ENCODE data around the gene UBE2Q2.
A peak's percentile ranks its signal among the peaks of the same experiment; 100 is the strongest.

The UBE2Q2 gene

DNA sequence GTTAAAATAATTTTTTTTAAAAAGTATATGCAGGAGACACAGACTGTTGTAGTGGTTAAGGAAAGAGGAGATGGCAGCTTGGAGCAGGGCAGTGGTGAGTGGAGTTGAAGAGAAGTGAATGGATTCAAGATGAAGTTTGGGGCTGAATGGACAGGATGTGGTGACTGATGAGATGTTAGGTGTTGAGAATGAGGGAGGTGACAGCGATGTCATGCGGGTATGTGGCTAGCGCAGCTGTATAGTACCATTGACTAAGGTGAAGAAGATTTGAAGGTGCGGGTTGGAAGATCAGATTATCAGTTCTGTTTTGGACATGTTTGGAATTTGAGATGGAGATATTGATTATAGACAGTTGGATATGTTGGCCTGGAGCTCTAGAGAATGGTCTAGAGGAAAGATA is 80.5 kb downstream of the UBE2Q2 start:
- DNase-seq (ENCODE audit: low read depth): no peak

DNA sequence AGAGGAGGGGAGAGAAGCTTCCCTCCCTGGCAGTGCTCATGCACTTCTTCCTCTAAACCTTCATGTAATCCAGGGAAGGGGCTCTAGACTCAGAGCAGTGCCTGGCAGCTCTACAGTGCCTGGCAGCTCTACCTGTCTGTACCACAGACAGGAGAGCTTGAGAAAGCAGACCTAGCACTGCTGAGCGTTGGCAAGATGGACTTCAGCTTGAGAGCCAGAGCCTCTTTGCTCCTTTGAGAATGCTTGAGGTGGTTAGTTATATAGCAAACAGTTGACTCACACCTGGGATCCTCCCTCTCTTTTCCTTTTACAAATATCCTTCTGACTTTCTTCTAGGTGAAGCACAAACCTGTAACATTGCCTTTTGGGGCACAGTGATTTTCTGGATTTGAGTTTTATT is 81.3 kb downstream of the UBE2Q2 start:
- no peak for DNase-seq (ENCODE audit: low read depth)

DNA sequence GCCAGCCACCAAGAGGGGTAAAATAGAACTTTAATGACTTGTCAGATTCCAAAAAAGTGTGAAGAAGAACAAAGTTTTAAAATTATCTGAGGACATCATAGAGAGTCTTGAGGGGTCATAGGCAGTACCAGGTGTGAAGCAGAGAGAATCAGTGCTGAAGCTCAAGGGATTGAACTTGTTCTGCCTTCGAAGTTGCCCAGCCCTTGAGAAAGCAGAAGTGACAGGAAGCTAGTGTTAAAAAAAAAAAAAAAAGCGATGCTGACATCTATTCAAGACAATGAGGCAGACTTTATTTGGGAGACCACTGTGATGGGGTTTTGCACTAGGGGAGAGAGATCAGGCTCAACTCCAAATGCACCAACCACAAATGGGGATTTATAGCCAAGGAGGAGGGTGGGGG is 82.2 kb downstream of the UBE2Q2 start:
- DNase-seq (ENCODE audit: low read depth): no peak

DNA sequence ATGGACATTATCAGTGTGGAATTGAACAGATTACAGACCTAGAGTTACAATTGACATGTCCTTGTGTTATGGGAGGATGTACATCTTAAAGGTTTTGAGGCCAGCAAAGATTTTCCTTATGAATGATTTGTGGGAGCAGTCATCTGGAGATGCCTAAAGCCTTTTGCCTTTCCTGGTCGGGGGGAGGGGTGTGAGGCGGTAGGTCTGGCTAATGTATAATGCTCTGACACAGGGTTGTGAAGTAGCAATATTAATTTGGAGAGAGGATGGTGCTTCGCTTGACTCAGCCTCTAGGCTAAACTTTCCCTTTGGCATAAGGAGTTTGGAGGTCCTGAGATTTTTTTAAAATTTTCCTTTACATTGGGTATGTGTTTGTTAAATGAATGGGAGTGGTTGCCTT is 83.7 kb downstream of the UBE2Q2 start:
- no peak for DNase-seq (ENCODE audit: low read depth)

DNA sequence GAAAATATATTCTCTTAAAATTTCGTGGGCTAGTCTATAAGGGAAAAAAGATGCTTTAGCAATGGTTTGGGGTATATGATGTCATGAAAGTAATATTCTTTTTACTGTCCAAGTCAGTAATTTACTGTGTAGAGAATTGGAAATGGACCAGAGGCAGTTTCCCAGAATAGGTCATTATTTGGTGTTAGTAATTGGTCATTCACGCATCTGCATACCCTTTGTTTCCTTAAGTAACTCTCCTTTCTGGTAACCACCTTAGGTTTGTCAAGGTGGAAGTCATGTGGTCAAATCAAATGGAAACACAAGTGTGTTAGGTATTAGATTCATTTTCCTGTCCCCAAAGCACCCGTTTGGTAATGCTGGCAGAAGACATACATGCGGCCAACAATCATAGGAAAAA is 84.4 kb downstream of the UBE2Q2 start:
- DNase-seq (ENCODE audit: low read depth): no peak

DNA sequence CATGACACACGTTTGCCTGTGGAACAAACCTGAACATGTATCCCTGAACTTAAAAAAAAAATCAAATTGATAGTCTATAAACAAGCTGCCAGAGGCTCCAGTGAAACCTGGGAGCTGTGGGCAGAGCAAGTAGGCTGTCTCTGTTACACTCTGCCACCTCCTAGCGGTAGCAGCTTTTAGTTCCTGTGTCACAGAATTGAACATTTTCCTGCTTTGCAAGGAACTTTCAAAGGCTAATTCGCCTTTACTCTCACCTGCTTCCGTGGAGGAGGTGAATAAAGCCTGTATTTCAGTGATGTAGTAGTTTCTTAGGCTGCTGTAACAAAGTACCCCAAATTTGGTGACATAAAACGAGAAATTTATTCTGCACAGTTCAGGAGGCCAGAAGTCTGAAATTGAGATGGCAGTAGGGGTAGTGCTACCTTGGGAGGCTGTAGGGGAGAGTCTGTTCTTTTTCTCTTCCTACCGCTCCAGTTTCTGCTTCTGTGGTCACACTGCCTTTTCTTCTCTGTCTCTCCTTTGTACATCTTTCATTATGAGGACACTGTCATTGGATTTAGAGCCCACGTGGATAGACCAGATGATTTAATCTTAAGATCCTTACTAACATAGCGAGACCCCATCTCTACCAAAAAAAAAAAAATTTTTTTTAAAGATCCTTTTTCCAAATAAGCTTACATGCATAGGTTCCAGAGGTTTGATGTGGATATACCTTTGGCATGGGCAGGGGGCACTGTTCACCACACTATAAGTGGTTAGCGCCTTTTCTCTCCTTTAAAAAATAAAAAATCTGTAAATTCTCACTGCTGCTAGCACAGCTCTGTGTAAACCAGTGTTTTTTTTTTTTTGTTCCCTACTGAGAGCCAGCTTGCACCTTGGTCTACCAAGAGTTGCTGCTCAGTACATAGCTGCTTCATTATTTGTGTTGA is 85.7 kb downstream of the UBE2Q2 start:
- no peak for DNase-seq (ENCODE audit: low read depth)

DNA sequence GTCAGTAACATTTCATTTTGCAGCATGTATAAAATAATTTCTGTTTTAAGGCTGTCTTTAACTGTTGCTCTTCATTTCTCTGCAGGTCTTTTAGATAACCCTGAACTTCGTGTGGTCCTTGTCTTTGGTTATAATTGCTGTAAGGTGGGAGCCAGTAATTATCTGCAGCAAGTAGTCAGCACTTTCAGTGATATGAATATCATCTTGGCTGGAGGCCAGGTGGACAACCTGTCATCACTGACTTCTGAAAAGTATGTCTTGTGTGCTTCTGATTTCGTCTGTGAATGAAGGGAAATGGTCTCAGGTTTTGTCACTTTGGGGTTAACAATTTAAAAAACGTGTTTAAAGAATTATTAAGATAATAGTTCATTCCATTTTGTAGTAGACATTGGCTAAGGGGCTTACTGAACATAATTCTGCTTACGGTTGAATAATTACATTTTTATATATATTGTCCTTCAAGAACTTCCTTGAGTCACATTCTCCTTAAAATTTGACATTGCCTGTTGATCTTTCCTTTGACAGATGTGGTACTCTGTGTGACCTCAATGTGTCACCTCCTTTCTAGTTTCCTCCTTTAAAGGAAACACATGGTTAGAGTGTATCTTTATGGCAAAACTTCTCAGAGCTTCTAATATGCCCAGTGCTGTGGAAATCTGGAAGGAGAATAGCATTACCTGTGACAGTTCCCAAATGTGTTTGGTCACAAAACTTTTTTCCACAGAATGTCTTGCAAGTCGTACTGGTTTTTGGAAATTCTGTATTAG is 86.7 kb downstream of the UBE2Q2 start:
- DNase-seq (ENCODE audit: low read depth): no peak

DNA sequence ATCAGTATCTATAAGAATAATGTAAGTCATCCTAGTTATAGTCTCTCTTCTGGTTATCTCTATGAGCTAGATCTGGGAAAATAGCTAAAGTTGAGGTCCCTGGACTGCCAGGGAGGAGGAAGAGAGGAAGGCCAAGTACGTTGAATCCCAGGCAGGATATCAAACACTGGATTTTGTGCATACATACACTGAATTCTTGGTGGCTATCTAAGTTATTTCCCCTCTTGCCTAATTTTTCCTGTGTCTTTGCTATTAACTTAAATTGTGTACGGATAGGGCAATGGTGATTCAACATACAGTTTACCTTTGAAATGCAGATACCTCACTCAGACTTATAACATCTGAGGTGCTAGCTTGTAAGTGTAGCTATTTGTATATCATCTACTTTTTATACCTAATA is 87.6 kb downstream of the UBE2Q2 start:
- DNase-seq (ENCODE audit: low read depth): no peak

DNA sequence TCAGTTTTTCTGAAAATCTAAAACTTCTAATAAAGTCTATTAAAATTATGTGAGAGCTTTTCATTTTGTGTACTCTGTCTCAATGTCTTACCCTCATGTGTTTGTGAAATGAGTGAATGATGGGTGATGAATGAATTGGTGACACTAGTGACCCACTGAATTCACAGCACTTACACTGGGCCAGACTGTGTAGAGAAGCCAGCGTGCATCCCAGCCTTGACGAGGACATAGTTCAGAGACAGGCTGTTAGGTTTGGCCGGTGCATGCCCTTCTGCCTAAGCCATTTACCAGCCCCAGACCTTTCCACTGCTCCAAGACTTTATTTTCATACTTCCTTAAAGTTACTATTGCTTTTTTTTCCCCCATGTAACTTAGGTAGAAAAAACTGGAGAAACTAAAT is 99.2 kb downstream of the UBE2Q2 start:
- DNase-seq (ENCODE audit: low read depth): no peak

DNA sequence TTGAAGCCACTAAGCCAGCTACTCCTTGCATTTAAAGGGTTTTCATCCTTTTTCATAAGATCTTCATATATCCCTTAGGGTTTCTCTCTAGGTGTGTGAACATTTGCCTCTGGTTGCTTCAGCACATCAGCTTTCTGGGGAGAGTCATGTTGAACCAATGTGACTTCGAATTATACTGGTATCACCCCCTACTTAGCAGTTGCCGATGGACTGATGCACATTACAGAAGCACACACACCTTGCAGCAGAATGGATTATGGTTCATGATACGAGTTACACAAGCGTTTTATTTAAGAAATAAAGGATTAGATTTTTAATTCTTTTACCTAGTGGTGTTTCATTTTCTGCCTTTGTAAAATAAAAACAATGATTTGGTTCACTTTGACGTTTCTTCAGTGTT is 100.0 kb downstream of the UBE2Q2 start:
- DNase-seq (ENCODE audit: low read depth): no peak

DNA sequence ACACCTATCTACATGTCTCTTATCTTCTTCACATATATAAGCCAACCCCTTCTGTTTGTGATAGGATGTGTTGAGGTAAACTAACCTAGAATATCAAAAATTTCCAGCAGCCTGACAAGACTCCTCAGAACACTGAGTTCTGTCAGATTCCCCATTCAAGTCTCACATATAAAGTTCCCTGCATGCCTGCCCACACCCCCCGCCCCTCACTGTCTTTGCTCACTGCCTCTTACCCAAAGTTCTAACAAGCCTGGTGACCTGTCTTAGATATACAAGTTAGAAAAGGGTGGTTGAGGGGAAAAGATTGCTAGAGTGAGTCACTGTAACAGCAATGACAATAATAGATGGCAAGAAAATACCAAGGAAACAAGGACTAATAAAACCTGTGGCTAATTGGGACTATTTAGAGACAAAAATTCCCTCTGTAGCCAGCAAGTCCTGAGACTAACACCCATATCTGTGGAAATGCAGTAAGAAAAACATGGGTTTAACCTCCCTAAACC is 100.5 kb downstream of the UBE2Q2 start:
- DNase-seq (ENCODE audit: low read depth): no peak

DNA sequence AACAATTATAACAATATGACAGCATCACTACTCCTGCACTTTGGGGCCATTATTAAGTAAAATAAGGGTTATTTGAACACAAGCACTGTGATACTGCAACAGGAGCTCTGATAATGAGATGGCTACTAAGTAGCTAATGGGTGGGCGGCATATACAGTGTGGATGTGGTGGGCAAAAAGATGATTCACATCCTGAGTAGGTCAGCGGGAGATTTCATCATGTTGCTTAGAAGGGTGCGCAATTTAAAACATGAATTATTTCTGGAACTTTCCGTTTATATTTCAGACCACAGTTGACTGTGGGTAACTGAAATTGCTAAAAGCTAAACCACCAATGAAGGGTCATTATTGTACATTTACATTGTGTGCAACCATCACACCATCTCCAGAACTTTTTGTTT is 102.7 kb downstream of the UBE2Q2 start:
- no peak for DNase-seq (ENCODE audit: low read depth)

DNA sequence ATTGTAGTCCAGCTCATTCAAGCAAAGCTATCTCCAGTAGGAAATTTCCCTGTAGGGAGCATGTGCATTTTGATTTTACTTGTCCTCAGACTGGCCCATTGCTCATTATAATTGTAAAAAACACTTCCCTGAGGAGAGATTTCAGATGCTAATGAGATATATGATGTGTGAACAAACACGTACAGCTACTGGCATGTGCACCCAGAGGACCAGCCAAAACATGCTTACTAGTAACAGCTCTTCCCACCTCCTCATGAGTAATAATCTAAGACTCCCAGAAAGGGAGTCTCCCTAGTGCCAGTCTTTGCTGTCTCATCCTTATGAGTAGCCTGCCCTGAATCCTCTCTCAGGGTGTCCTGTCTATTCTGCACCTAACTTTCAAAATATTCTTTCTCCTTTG is 103.8 kb downstream of the UBE2Q2 start:
- peak; percentile 44 for DNase-seq (ENCODE audit: low read depth)

DNA sequence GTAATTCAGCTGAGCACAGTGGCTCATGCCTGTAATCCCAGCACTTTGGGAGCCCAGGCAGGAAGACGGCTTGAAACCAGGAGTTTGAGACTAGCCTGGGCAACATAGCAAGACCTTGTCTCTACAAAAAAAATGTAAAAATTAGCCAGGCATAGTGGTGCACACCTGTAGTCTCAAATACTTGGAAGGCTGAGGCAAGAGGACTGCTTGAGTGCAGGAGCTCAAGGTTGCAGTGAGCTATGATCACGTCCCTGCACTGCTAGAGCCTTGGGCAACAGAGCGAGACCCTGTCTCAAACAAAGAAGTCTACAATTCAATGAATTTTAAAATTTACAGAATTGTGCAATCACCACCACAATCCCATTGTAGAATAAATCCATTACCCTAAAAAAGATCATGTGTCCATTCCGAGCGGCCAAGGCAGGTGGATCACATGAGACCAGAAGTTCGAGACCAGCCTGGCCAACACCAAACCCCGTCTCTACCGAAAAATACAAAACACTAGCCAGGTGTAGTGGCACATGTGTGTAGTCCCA is 105.6 kb downstream of the UBE2Q2 start:
- no peak for DNase-seq (ENCODE audit: low read depth)
